HG02840 (cell line): ENCODE data around the gene MYLK.

ENCODE experiments used
- ATAC-seq: cut with Tn5 transposase; IDR thresholded peaks from one replicate; pipeline ENCODE4 v1.9.1; 2021; ENCODE audit warnings: mild to moderate bottlenecking, moderate library complexity, moderate number of reproducible peaks; ENCODE audit not compliant: unreplicated experiment, low FRiP score

MYLK gene

GRCh38 chr3:123778991-123779622 lies 105.0 kb downstream of the MYLK start:
- ATAC-seq = no peak

- ATAC-seq = no peak
These were observed 105.6 kb downstream of the MYLK start for GRCh38 chr3:123778525-123778924.

- no peak for ATAC-seq
These were observed 107.9 kb downstream of the MYLK start for GRCh38 chr3:123776071-123776782.

GRCh38 chr3:123774474-123774873 lies 109.7 kb downstream of the MYLK start:
- ATAC-seq = no peak

- no peak for ATAC-seq
These were observed 110.3 kb downstream of the MYLK start for GRCh38 chr3:123773681-123774431.

GRCh38 chr3:123769356-123769743 lies 114.8 kb downstream of the MYLK start:
- ATAC-seq = no peak

GRCh38 chr3:123768480-123769355 lies 115.4 kb downstream of the MYLK start:
- ATAC-seq = no peak

- ATAC-seq = no peak
These were observed 116.4 kb downstream of the MYLK start for GRCh38 chr3:123767564-123768292.

GRCh38 chr3:123767009-123767372 lies 117.1 kb downstream of the MYLK start:
- no peak for ATAC-seq

- no peak for ATAC-seq
These were observed 117.7 kb downstream of the MYLK start for GRCh38 chr3:123766193-123767008.

GRCh38 chr3:123765475-123766128 lies 118.5 kb downstream of the MYLK start:
- no peak for ATAC-seq

GRCh38 chr3:123764647-123765046 lies 119.5 kb downstream of the MYLK start:
- ATAC-seq = no peak

- no peak for ATAC-seq
These were observed 121.3 kb downstream of the MYLK start for GRCh38 chr3:123762805-123763204.

GRCh38 chr3:123760817-123761216 lies 123.3 kb downstream of the MYLK start:
- no peak for ATAC-seq

GRCh38 chr3:123759871-123760270 lies 124.3 kb downstream of the MYLK start:
- ATAC-seq = no peak

GRCh38 chr3:123759311-123759710 lies 124.8 kb downstream of the MYLK start:
- no peak for ATAC-seq

- ATAC-seq = no peak
These were observed 126.0 kb downstream of the MYLK start for GRCh38 chr3:123758081-123758564.

- no peak for ATAC-seq
These were observed 126.7 kb downstream of the MYLK start for GRCh38 chr3:123757281-123757940.
